HG03097 (cell line): ENCODE data around the gene ZNF862.
A peak's percentile ranks its signal among the peaks of the same experiment; 100 is the strongest.

Experiments
- ATAC-seq: cut with Tn5 transposase; IDR thresholded peaks from one replicate; pipeline ENCODE4 v1.9.1; 2021; ENCODE audit not compliant: unreplicated experiment, low FRiP score

ZNF862 gene

GRCh38 chr7:149864023-149864422, 25.8 kb downstream of the ZNF862 start:
- no peak for ATAC-seq

- no peak for ATAC-seq
Observed at GRCh38 chr7:149864751-149865150, 26.6 kb downstream of the ZNF862 start.

DNA sequence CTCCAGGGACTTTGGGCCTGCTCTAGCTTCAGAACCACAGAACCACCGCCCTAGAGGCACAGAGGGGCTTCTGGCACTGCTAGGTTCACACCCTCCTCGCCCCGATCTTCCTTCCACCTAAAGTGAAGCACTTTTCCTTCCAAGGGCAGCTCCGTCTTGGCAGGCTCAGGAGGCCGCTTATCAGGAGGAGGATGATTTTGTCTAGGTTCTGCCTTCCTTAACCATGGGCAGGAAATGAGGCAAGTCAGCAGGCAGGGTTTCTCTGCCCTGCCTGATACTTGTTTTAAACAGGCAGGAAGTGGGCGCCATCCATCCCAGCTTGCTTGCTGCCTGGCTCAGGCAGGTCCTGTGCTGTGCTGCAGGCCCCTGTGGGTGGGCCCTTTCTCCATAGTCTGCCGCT, 27.3 kb downstream of the ZNF862 start:
- ATAC-seq, result peak; percentile 42

DNA sequence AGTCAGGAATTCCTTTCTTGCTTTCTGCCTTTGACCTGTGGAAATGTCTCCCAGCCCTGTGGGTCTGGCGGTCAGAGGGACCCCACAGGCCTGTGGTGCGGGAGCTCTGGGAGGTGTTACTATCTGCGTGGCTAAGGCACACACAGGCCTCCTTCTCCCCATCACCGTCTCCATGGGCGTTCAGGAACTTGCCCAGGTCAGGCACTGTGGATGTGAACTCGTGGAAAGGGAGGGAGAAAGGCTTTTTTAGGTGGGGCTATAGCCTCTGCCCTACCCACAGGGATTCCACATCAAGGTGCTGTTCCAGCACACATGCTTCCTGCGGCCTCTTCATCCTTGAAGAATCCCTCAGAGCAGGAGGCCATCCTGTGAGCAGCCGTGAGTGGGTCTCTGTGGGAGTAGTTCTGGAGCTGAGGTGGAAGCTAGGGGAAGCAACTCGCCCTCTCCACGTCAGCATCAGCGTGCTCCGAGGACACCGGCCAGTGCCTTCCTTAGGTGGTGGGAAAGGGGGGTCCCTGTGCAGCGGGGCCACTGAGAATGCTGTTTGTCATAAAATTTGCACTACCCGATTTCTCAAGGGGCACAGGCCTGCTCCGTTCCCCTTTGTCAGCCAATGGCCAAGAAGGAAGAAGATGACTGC, 28.1 kb downstream of the ZNF862 start:
- no peak for ATAC-seq

GRCh38 chr7:149866779-149867447, 28.7 kb downstream of the ZNF862 start:
- no peak for ATAC-seq

- no peak for ATAC-seq
Observed at GRCh38 chr7:149867762-149868622, 29.8 kb downstream of the ZNF862 start.

GRCh38 chr7:149868623-149869290, 30.6 kb downstream of the ZNF862 start:
- no peak for ATAC-seq

GRCh38 chr7:149869291-149869650, 31.1 kb downstream of the ZNF862 start:
- no peak for ATAC-seq

- ATAC-seq, result no peak
Observed at GRCh38 chr7:149869867-149870266, 31.7 kb downstream of the ZNF862 start.

GRCh38 chr7:149870274-149870673, 32.1 kb downstream of the ZNF862 start:
- ATAC-seq, result no peak

- no peak for ATAC-seq
Observed at GRCh38 chr7:149870701-149871483, 32.7 kb downstream of the ZNF862 start.

- no peak for ATAC-seq
Observed at GRCh38 chr7:149871576-149871975, 33.4 kb downstream of the ZNF862 start.

DNA sequence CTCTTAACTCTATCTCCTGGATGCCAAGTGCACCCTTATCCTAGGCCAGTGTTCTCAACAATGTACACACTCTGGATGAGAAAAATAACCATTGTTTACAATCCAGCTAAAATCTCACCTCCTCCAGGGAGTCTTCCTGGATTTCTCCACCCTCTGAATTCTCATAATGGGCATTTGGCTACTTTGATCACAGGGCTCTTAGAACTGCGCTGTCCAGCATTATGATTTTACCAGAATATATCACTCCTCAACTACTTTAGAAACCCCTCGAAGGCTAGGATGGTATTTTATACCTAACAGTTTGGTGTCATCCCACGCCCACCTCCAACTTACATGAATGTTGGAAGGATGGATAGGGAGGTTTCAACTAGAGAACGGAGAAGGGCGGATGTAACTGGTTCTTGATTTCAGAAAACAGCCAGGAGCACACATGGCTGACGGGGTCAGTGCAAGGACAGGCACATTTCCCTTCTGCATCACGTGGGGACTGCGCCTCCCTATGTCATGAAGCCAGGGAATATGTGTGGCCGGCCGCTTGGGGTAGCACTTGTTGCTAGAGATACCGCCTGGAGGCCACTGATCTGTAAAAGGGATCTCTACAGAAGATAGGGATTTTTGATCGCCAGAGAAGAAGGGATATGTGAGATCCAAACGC, 34.4 kb downstream of the ZNF862 start:
- no peak for ATAC-seq

DNA sequence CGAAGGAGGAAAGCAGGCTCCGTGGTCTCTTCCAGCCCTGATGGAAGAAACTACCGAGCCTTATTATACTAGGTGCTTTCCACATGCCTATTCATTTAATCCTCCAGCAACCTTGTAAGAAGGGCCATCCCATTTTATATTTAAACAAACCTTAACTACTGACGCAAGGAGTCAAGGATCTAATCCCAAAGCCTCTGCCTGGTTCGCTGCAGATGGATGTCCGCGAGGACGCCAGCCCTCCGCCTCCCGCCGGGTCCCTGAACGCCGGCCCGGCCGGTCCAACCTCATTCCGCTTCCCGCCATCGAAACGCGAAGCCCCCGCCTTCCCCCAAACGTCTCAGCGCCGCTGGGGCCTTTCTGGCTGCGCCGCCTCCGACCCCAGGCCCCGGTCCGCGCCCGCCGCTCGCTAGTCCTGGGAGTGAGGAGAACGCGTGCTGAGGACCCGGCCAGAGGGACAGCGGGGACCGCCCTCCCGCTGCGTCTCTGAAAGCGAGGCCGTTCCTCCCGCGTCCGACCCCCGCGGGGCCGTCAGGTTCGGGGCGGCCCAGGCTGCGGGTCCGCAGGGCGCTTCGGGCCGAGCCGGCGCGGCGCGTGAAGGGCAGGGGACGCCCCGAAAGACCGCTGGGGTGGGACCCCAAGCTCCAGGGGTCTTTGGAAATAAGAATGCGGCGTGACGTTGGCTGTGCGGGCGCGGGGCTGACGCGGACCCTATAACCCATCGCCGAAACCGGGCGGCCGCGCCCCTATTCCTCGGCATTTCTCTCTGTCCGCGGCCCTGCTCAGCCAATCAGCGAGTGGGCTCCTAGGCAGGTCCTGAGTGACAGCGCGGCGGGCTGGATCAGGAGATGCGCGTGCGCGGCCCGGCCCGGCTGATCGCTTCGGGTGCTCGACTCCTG, 35.1 kb downstream of the ZNF862 start, which contains the start of gene ATP6V0E2:
TSS of gene ATP6V0E2 (plus strand) at position 896 of the 896 bp plus-strand sequence. CDS start 97 bp downstream, outside the sequence.
- ATAC-seq, result peak; percentile 79

GRCh38 chr7:149873970-149874643, 35.9 kb downstream of the ZNF862 start:
- ATAC-seq, result peak; percentile 21

GRCh38 chr7:149874644-149875028, 36.5 kb downstream of the ZNF862 start:
- no peak for ATAC-seq

DNA sequence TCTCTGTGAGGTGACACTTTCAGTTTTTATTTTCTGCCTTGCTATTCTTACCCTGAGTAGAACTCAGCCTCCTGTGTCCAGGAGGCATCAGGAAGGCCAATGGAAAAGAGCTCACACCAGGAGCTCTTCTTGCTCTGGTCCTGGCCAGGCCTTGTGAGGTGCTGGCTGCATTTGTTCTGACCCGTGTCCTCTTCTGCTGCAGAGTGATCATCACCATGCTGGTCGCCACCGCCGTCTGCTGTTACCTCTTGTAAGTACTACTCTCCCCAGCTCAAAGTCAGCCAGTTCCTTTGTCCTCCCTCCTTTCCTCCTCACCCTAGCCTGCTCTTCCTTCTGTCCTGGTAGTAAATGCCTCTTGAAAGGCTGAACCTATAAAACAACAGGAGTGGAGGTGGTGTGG, 37.2 kb downstream of the ZNF862 start:
- no peak for ATAC-seq

- ATAC-seq, result no peak
Observed at GRCh38 chr7:149877890-149878522, 39.8 kb downstream of the ZNF862 start.
